H9 (cell line): ENCODE data around the gene OTULIN. TPM values are rescaled to one million over a fixed set of nuclear protein-coding genes. Genes with fewer than 3 reads are reported as not detected.

Source experiments
- DNase-seq: peaks from one replicate; pipeline ENCODE4 v3.0.0-alpha.2; 2017
- H2AFZ ChIP-seq: one replicate; pipeline ENCODE4 v1.6.1; 2013; ENCODE audit warnings: mild to moderate bottlenecking, low read length, control low read depth, moderate library complexity
- H2AK5ac ChIP-seq: 2 replicates; pipeline ENCODE4 v1.6.1; 2013; ENCODE audit warnings: low read length, control low read depth, mixed read lengths; ENCODE audit not compliant: insufficient read length
- H2BK120ac ChIP-seq: one replicate; pipeline ENCODE4 v1.6.1; 2013; ENCODE audit warnings: low read depth, mild to moderate bottlenecking, low read length, control low read depth, inconsistent platforms; ENCODE audit not compliant: poor library complexity, severe bottlenecking
- H2BK12ac ChIP-seq: 2 replicates; pipeline ENCODE4 v1.6.1; 2013; ENCODE audit warnings: low read length, control low read depth, mixed read lengths, low read depth; ENCODE audit not compliant: insufficient read length
- H2BK15ac ChIP-seq: 2 replicates; pipeline ENCODE4 v1.6.1; 2013; ENCODE audit warnings: low read depth, low read length, control low read depth
- H2BK20ac ChIP-seq: one replicate; pipeline ENCODE4 v1.6.1; 2013; ENCODE audit warnings: low read depth, mild to moderate bottlenecking, low read length, control low read depth, inconsistent platforms; ENCODE audit not compliant: poor library complexity, severe bottlenecking
- H2BK5ac ChIP-seq: 2 replicates; pipeline ENCODE4 v1.6.1; 2013; ENCODE audit warnings: low read length, control low read depth, mixed read lengths; ENCODE audit not compliant: insufficient read length
- H3K14ac ChIP-seq: 2 replicates; pipeline ENCODE4 v1.6.1; 2013; ENCODE audit warnings: low read length, control low read depth; ENCODE audit not compliant: insufficient read depth
- H3K18ac ChIP-seq: 2 replicates; pipeline ENCODE4 v1.6.1; 2013; ENCODE audit warnings: low read depth, mild to moderate bottlenecking, mixed read lengths, low read length, control low read depth; ENCODE audit not compliant: insufficient read length
- H3K23ac ChIP-seq: 2 replicates; pipeline ENCODE4 v1.6.1; 2013; ENCODE audit warnings: low read length, control low read depth, mixed read lengths, low read depth; ENCODE audit not compliant: insufficient read length
- H3K23me2 ChIP-seq: 2 replicates; pipeline ENCODE4 v1.6.1; 2013; ENCODE audit warnings: low read depth, mild to moderate bottlenecking, mixed read lengths, low read length, control low read depth; ENCODE audit not compliant: insufficient read length, poor library complexity, severe bottlenecking
- H3K27ac ChIP-seq: 2 replicates; pipeline ENCODE4 v1.5.1; 2013; ENCODE audit warnings: low read length, control low read depth, mixed read lengths, low read depth; ENCODE audit not compliant: insufficient read length
- H3K27me3 ChIP-seq: 2 replicates; pipeline ENCODE4 v1.6.1; 2013; ENCODE audit warnings: low read length, control low read depth, inconsistent platforms; ENCODE audit not compliant: insufficient read depth
- H3K4ac ChIP-seq: 2 replicates; pipeline ENCODE4 v1.6.1; 2013; ENCODE audit warnings: low read depth, mild to moderate bottlenecking, control low read depth, inconsistent platforms, low read length, moderate library complexity
- H3K4me1 ChIP-seq: 2 replicates; pipeline ENCODE4 v1.6.1; 2013; ENCODE audit warnings: low read length, control low read depth, inconsistent platforms; ENCODE audit not compliant: insufficient read depth
- H3K4me2 ChIP-seq: 2 replicates; pipeline ENCODE4 v1.6.1; 2013; ENCODE audit warnings: low read length, control low read depth, mixed read lengths; ENCODE audit not compliant: insufficient read length, insufficient read depth
- H3K56ac ChIP-seq: 2 replicates; pipeline ENCODE4 v1.6.1; 2013; ENCODE audit warnings: low read depth, mild to moderate bottlenecking, mixed read lengths, low read length, control low read depth; ENCODE audit not compliant: insufficient read length
- H3K79me1 ChIP-seq: 2 replicates; pipeline ENCODE4 v1.6.1; 2013; ENCODE audit warnings: low read depth, mild to moderate bottlenecking, moderate library complexity, low read length, control low read depth, inconsistent platforms; ENCODE audit not compliant: insufficient read depth, poor library complexity, severe bottlenecking
- H3K79me2 ChIP-seq: 2 replicates; pipeline ENCODE4 v1.6.1; 2013; ENCODE audit warnings: low read length, control low read depth, inconsistent platforms; ENCODE audit not compliant: insufficient read depth
- H3K9ac ChIP-seq: 2 replicates; pipeline ENCODE4 v1.6.1; 2013; ENCODE audit warnings: low read length, control low read depth, mixed read lengths; ENCODE audit not compliant: insufficient read length; ENCODE audit errors: extremely low read depth
- H3K9me3 ChIP-seq: one replicate; pipeline ENCODE4 v1.6.1; 2013; ENCODE audit warnings: low read depth, low read length, inconsistent platforms; ENCODE audit not compliant: control insufficient read depth
- H3T11ph ChIP-seq: one replicate; pipeline ENCODE4 v1.6.1; 2013; ENCODE audit warnings: mild to moderate bottlenecking, low read length, control low read depth, inconsistent platforms
- H4K20me1 ChIP-seq: one replicate; pipeline ENCODE4 v1.6.1; 2013; ENCODE audit not compliant: control insufficient read depth, insufficient read length, insufficient read depth
- H4K5ac ChIP-seq: 2 replicates; pipeline ENCODE4 v1.6.1; 2013; ENCODE audit warnings: low read depth, mild to moderate bottlenecking, mixed read lengths, low read length, control low read depth; ENCODE audit not compliant: insufficient read length
- H4K8ac ChIP-seq: replicated peaks from 2 replicates; pipeline ENCODE4 v1.6.1; 2013; ENCODE audit warnings: low read length, control low read depth, mixed read lengths, low read depth; ENCODE audit not compliant: insufficient read length
- H4K91ac ChIP-seq: 2 replicates; pipeline ENCODE4 v1.6.1; 2013; ENCODE audit warnings: low read depth, mild to moderate bottlenecking, moderate library complexity, mixed read lengths, low read length, control low read depth; ENCODE audit not compliant: insufficient read length
- H3K27ac Mint-ChIP-seq, 3 experiments: 2 replicates in 2 of 3; 3 replicates in 1 of 3; pipeline ENCODE4 v1.8.0; 2020 to 2021; ENCODE audit warnings: mixed read lengths in 3 of 3, mild to moderate bottlenecking in 1 of 3, moderate library complexity in 1 of 3
- H3K27me3 Mint-ChIP-seq: 2 replicates; pipeline ENCODE4 v1.8.0; 2021; ENCODE audit warnings: low read depth, mild to moderate bottlenecking, moderate library complexity, mixed read lengths
- H3K36me3 Mint-ChIP-seq, 3 experiments: 2 replicates in 2 of 3; 3 replicates in 1 of 3; pipeline ENCODE4 v1.8.0; 2020 to 2021; ENCODE audit warnings: low read depth in 3 of 3, mixed read lengths in 3 of 3; ENCODE audit not compliant: insufficient read depth in 1 of 3
- H3K4me1 Mint-ChIP-seq, 2 experiments: 2 replicates each; pipeline ENCODE4 v1.8.0; 2020; ENCODE audit warnings: mixed read lengths in 2 of 2
- H3K4me3 Mint-ChIP-seq, 2 experiments: 2 replicates in 1 of 2; 3 replicates in 1 of 2; pipeline ENCODE4 v1.8.0; 2020 to 2021; ENCODE audit warnings: mild to moderate bottlenecking in 2 of 2, mixed read lengths in 2 of 2, moderate library complexity in 1 of 2
- H3K9me3 Mint-ChIP-seq, 2 experiments: 2 replicates in 1 of 2; 3 replicates in 1 of 2; pipeline ENCODE4 v1.8.0; 2020; ENCODE audit warnings: mild to moderate bottlenecking in 2 of 2, mixed read lengths in 2 of 2, moderate library complexity in 1 of 2
- WGBS: extraction: QIAGEN DNeasy Blood & Tissue Kit; methylation state at CpG from one replicate; pipeline ENCODE4 v1.1.7; 2013; ENCODE audit warnings: missing lambda C conversion rate, low lambda C conversion rate, mixed read lengths; ENCODE audit not compliant: insufficient read length; ENCODE audit errors: extremely low coverage; 5-methylcytosine and 5-hydroxymethylcytosine counted together
- total RNA-seq: library from RNA; stranded (reverse); gene quantifications from 2 replicates; pipeline ENCODE4 v1.2.1, GENCODE V29; 2021
- TF ChIP-seq, protein P1 (sequence below): fragments of 200-600 bp; sonication (generic); conservative IDR thresholded peaks from 3 replicates; pipeline ENCODE4 v1.8.0; 2021; ENCODE audit warnings: antibody characterized with exemption, mild to moderate bottlenecking

The OTULIN gene
- total RNA-seq, 1 experiment from 2014 or later = 35.8 TPM

DNA sequence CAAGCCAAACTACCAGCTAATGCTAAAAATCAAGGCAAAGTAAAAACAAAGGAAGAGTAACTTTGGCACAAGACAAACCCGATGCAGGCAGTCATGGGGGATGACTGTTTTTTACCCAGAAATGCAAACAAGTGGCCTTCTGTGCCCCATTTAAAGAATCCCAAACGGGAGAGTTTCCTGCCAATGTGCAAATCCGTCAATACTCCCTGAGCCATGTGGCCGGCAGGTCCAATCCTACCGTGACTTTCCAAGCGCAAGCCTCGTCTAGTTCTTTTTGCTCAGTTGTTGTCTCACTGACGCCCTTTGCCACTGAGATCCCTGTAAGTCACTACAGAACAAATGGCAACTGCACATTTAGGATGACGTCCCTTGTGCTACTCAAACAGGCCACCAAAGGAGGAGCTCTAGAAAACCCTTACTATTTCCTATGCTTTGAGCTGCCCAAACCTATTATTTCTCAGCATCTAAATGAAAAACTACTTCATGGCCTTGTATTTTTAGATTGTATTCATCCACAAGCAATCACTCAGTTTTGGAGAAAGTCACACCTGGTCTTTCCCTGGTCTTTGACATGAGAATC is 43.4 kb downstream of the OTULIN start:
- no peak overlapping the region for H2BK5ac ChIP-seq

More for the DNA sequence above, 43.4 kb downstream of the OTULIN start:
- H3K9me3 Mint-ChIP-seq = peaks cover 0 to 8% of the 10 kb centered on the region in 2 experiments; a peak in 2 of 5 replicates
- H3K9me3 ChIP-seq = no peaks in the 10 kb centered on the region
- no peak overlapping the region for H3K23ac ChIP-seq
- no peak overlapping the region for H4K8ac ChIP-seq
- H3K56ac ChIP-seq = no peak overlapping the region
- TF ChIP-seq, protein P1, sequence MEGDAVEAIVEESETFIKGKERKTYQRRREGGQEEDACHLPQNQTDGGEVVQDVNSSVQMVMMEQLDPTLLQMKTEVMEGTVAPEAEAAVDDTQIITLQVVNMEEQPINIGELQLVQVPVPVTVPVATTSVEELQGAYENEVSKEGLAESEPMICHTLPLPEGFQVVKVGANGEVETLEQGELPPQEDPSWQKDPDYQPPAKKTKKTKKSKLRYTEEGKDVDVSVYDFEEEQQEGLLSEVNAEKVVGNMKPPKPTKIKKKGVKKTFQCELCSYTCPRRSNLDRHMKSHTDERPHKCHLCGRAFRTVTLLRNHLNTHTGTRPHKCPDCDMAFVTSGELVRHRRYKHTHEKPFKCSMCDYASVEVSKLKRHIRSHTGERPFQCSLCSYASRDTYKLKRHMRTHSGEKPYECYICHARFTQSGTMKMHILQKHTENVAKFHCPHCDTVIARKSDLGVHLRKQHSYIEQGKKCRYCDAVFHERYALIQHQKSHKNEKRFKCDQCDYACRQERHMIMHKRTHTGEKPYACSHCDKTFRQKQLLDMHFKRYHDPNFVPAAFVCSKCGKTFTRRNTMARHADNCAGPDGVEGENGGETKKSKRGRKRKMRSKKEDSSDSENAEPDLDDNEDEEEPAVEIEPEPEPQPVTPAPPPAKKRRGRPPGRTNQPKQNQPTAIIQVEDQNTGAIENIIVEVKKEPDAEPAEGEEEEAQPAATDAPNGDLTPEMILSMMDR = no peak
- no peak for DNase-seq
- H3T11ph ChIP-seq = no peak overlapping the region
- H3K4me1 Mint-ChIP-seq = no peaks in the 10 kb centered on the region
- peaks cover 16 to 55% (median 43%) of the 10 kb centered on the region in 3 experiments; a peak in 6 of 7 replicates for H3K36me3 Mint-ChIP-seq
- H3K9ac ChIP-seq = no peak overlapping the region
- H2BK120ac ChIP-seq = no peak overlapping the region
- H2BK12ac ChIP-seq = no peak overlapping the region
- H3K27me3 Mint-ChIP-seq = no peaks in the 10 kb centered on the region
- H3K27me3 ChIP-seq = no peaks in the 10 kb centered on the region
- no peak overlapping the region for H4K91ac ChIP-seq
- H3K4me1 ChIP-seq = no peaks in the 10 kb centered on the region
- H3K27ac ChIP-seq = no peak overlapping the region
- H4K20me1 ChIP-seq = no peaks in the 10 kb centered on the region
- H3K27ac Mint-ChIP-seq = no peak overlapping the region
- no peak overlapping the region for H3K4me2 ChIP-seq
- no peaks in the 10 kb centered on the region for H3K79me1 ChIP-seq
- H3K4me3 Mint-ChIP-seq = no peak overlapping the region
- no peak overlapping the region for H2BK15ac ChIP-seq
- H4K5ac ChIP-seq = no peak overlapping the region
- no peaks in the 10 kb centered on the region for H3K79me2 ChIP-seq
- no peak overlapping the region for H2AFZ ChIP-seq
- no peak overlapping the region for H3K4ac ChIP-seq
- H2BK20ac ChIP-seq = no peak overlapping the region
- no peak overlapping the region for H2AK5ac ChIP-seq
- no peak overlapping the region for H3K14ac ChIP-seq
- H3K23me2 ChIP-seq = no peaks in the 10 kb centered on the region
- no CpG with 5 or more reads among the region's 9 CpGs for WGBS
- no peak overlapping the region for H3K18ac ChIP-seq
